Left ventricle myocardium inferior (tissue), 1 donor: ENCODE results near the gene ABHD8. TPM values are rescaled to one million over a fixed set of nuclear protein-coding genes. Genes with fewer than 3 reads are reported as not detected.

Experiments
- DNase-seq: peaks from one replicate; pipeline ENCODE4 v3.0.0-alpha.2; 2020
- H3K27ac ChIP-seq: fragments of 200-600 bp; replicated peaks from 2 replicates; pipeline ENCODE4 v1.8.0; 2021
- H3K27me3 ChIP-seq: fragments of 200-600 bp; 2 replicates; pipeline ENCODE4 v1.8.0; 2021; ENCODE audit warnings: low read depth
- H3K36me3 ChIP-seq: fragments of 200-600 bp; 2 replicates; pipeline ENCODE4 v1.8.0; 2021
- H3K4me1 ChIP-seq: fragments of 200-600 bp; 2 replicates; pipeline ENCODE4 v1.8.0; 2021
- H3K4me3 ChIP-seq: fragments of 200-600 bp; 2 replicates; pipeline ENCODE4 v1.8.0; 2021; ENCODE audit warnings: mild to moderate bottlenecking, moderate library complexity
- H3K9me3 ChIP-seq: fragments of 200-600 bp; replicated peaks from 2 replicates; pipeline ENCODE4 v1.8.0; 2021
- CTCF ChIP-seq: fragments of 200-600 bp; IDR thresholded peaks from 2 replicates; pipeline ENCODE4 v1.8.0; 2021; ENCODE audit warnings: antibody characterized with exemption, mild to moderate bottlenecking, borderline replicate concordance
- intact Hi-C: fragments of 100-400 bp; cut with micrococcal nuclease; formaldehyde crosslinking; loops from one replicate; pipeline ENCODE4 v1.11.0; 2022
- total RNA-seq: library from RNA; stranded (reverse); fragmentation: NEBNext Ultra II Directional; extraction: Animal tissue kit (Norgen Biotek cat#: 25700); gene quantifications from one replicate; pipeline ENCODE4 v1.2.1, GENCODE V29; 2021
- donor health status: DM: no; HTN: yes; CAD: no; lungs with severe emphysema.

ABHD8 gene
- total RNA-seq, 1 donor from 2014 or later: 11.7 TPM

DNA sequence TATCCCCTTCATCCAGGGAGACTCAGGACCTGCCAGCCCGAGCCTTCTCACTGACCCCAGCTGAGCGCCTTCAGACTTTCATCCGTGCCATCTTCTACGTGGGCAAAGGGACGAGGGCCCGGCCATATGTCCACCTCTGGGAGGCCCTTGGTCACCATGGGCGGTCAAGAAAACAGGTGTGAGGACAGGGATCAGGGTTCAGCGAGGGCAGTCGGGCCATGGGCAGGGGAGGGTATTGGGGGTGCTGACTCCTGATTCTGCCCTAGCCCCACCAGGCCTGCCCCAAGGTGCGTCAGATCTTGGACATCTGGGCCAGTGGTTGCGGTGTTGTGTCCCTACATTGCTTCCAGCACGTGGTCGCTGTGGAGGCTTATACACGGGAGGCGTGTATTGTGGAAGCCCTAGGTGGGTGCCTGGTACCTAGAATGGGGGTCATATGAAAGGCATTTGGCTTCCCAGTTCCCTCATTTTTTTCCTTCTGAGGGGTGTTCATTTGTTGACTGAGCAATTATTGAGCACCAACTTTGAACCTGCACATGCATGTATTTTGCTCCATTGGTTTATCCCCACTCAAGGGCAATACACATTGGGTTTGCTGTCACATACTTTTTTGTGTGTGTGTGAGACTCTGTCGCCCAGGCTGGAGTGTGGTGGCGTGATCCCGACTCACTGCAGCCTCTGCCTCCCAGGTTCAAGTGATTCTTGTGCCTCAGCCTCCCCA is 17.6 kb downstream of the ABHD8 start:
- no peak overlapping the region for H3K4me3 ChIP-seq
- no peaks in the 10 kb centered on the region for H3K9me3 ChIP-seq
- H3K36me3 ChIP-seq: no peaks in the 10 kb centered on the region
- H3K27me3 ChIP-seq: peaks cover 31% of the 10 kb centered on the region
- H3K4me1 ChIP-seq: peaks cover 24% of the 10 kb centered on the region
- no peak for TF ChIP-seq CTCF
- no peak overlapping the region for H3K27ac ChIP-seq
- intact Hi-C loops: no loop called here
- DNase-seq: no peak

- Histone ChIP-seq H3K9me3 (no peaks in the 10 kb centered on the region), H3K4me3 (no peak overlapping the region), H3K27me3 (peaks cover 31% of the 10 kb centered on the region), H3K36me3 (peaks cover 4% of the 10 kb centered on the region), H3K4me1 (peaks cover 18% of the 10 kb centered on the region), H3K27ac (no peak overlapping the region)
- intact Hi-C loops: loop anchor here (5.0 kb wide), 1 partner anchor 216 kb away; no protein-coding TSS in a partner anchor
- TF ChIP-seq CTCF: no peak
- DNase-seq: no peak
These were observed 19.7 kb downstream of the ABHD8 start for GRCh38 chr19:17283504-17283996.

DNA sequence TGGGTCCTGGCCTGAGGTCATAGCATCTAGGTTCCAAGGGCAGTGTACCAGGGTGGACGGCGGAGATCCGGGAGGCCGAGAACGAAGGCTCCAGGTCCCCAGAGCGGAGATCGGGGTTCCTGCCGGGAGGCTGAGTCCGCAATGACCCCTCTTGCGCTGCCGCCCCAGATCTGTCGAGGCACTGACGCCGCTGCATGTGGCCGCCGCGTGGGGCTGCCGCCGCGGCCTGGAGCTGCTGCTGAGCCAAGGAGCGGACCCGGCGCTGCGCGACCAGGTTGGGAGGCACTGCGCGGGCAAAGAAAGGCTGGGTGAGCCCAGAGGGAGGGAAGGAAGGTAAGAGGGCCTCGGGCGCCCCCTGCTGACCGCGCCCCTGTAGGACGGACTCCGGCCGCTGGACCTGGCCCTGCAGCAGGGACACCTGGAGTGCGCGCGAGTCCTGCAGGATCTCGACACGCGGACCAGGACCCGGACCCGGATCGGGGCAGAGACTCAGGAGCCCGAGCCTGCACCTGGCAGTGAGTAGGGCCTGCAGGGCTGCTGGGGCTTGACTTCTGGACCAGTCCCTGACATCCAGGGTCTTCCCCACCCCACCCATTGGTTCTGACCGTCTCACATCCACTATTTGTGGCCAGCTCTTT is 20.6 kb downstream of the ABHD8 start:
- Histone ChIP-seq H3K27me3 (peaks cover 31% of the 10 kb centered on the region), H3K9me3 (no peaks in the 10 kb centered on the region), H3K4me3 (peak overlapping the region; percentile 61), H3K27ac (no peak overlapping the region), H3K4me1 (peaks cover 18% of the 10 kb centered on the region), H3K36me3 (peaks cover 13% of the 10 kb centered on the region)
- peak; percentile 95 for TF ChIP-seq CTCF
- DNase-seq: peak; percentile 81
- intact Hi-C loops: loop anchor here (5.0 kb wide), 1 partner anchor 215 kb away; no protein-coding TSS in a partner anchor

DNA sequence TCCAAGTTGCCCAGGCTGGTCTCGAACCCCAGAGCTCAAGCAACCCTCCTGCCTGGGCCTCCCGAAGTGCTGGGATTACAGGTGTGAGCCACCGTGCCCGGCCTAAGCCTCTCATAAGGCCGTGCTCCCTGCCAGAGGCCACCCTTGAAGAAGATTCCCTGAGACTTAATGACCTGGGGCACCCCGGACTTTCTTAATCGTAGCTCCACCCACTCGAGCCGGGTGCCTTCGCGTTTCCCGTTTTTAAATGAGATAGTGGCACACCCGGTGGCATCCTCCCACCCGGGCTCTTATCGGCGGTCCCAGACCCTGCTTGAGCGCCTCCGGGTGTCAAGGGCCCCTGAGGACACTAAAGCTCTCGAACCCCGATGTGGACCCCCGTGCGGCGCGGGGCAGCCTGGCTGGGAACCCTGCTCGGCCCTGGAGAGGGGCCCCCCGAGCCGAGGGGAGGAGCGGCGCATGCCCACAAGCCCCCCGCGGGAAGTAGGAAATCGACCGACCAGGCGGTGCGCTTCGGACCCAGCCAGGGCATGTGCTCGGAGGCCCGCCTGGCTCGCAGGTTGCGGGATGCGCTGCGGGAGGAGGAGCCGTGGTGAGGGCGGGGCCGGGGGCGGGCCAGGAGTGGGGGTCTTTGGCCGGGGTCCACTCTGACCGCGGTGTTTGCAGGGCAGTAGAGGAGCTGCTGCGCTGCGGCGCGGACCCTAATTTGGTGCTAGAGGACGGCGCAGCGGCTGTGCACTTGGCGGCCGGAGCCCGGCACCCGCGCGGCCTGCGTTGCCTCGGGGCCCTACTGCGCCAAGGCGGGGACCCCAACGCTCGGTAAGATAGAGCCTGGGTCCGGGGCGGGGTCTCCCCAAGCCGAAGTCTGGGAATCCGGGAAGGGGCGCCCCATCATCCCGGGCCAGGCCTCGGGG is 21.6 kb downstream of the ABHD8 start, which contains the start of gene ANKLE1:
Gene ANKLE1 (plus strand): TSS at position 511 of the 914 bp plus-strand sequence. CDS start 20 bp downstream, at position 531.
- Histone ChIP-seq H3K27ac (no peak within 1 kb of the TSS), H3K27me3 (peaks cover 31% of the 10 kb centered on the region), H3K4me3 (peak within 1 kb of the TSS; percentile 61), H3K9me3 (no peaks in the 10 kb centered on the region), H3K4me1 (peaks cover 18% of the 10 kb centered on the region), H3K36me3 (peaks cover 23% of the 10 kb centered on the region)
- intact Hi-C loops: loop anchor here (5.0 kb wide), 1 partner anchor 214 kb away; no protein-coding TSS in a partner anchor
- DNase-seq: peak; percentile 27
- no peak for TF ChIP-seq CTCF

GRCh38 chr19:17279436-17279835 is 23.8 kb downstream of the ABHD8 start:
- Histone ChIP-seq H3K27me3 (peaks cover 31% of the 10 kb centered on the region), H3K27ac (no peak overlapping the region), H3K4me3 (no peak overlapping the region), H3K36me3 (peaks cover 45% of the 10 kb centered on the region), H3K9me3 (no peaks in the 10 kb centered on the region), H3K4me1 (peaks cover 18% of the 10 kb centered on the region)
- no peak for TF ChIP-seq CTCF
- intact Hi-C loops: no loop called here
- DNase-seq: no peak
